ENCODE results near the gene DCTN4. TPM values are rescaled to one million over a fixed set of nuclear protein-coding genes. Genes with fewer than 3 reads are reported as not detected.

The DCTN4 gene
- total RNA-seq, 1 donor from 2014 or later, result 82.4 TPM

DNA sequence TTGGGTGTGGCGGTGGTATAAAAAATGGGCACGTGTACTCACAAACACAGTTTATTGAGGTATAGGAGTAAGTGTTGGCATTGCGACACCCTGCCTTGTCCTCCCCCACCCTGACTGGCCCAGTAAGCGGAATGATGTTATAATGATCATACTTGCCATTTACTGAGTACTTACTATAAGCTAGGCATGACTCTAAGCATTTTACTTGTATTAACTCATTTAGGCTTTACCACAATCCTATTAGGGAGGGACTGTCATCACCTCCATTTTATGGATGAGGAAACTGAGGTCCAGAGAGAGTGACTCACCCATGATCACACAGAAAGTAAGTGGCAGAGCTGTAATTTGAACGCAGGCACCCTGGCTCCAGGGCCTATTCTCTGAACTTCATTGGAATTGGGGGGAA lies 22.0 kb upstream of the DCTN4 start:
- Mint-ChIP-seq H3K27me3 (ENCODE audit: low read depth) (no peaks in the 10 kb centered on the region), H3K4me3 (peak overlapping the region; percentile 96)

DNA sequence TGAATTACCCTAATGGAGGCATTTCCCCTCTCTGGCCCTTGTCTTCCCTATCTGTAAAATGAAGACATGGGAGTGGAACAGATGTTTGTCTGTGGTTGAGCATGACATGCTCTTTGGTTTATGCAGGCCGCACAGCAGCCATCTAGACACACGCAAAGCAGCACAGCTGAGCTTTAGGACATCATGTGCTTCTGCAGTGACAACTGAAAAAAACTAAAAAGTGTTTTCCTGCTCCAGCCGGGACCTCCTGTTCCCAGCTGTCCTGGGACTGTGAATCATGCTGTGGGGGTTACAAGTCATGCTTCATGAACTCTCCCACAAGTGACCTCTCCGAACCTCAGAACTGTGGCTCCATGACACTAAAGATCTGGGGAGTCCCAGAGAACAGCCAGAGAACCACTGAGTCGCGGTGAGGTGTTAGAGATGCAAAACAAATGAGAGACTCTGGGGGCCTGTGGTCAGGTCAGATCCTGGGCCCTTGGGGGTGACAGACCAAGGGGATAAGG lies 21.4 kb upstream of the DCTN4 start:
- no peak for DNase-seq (ENCODE audit: low spot score in 2 of 2, unreplicated experiment in 2 of 2)
- TF ChIP-seq, protein P1, sequence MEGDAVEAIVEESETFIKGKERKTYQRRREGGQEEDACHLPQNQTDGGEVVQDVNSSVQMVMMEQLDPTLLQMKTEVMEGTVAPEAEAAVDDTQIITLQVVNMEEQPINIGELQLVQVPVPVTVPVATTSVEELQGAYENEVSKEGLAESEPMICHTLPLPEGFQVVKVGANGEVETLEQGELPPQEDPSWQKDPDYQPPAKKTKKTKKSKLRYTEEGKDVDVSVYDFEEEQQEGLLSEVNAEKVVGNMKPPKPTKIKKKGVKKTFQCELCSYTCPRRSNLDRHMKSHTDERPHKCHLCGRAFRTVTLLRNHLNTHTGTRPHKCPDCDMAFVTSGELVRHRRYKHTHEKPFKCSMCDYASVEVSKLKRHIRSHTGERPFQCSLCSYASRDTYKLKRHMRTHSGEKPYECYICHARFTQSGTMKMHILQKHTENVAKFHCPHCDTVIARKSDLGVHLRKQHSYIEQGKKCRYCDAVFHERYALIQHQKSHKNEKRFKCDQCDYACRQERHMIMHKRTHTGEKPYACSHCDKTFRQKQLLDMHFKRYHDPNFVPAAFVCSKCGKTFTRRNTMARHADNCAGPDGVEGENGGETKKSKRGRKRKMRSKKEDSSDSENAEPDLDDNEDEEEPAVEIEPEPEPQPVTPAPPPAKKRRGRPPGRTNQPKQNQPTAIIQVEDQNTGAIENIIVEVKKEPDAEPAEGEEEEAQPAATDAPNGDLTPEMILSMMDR (IDR thresholded peaks at IDR 0.05; ENCODE audit: unreplicated experiment), result no peak
- Mint-ChIP-seq H3K27ac (peak overlapping the region; percentile 34), H3K4me3 (peak overlapping the region; percentile 96), H3K27me3 (ENCODE audit: low read depth) (no peaks in the 10 kb centered on the region), H3K36me3 (peaks cover 1% of the 10 kb centered on the region), H3K4me1 (peaks cover 65% of the 10 kb centered on the region), H3K9me3 (peaks cover 1% of the 10 kb centered on the region)

More for the DNA sequence above, 22.0 kb upstream of the DCTN4 start:
- Mint-ChIP-seq H3K27ac (peak overlapping the region; percentile 45), H3K4me1 (peaks cover 64% of the 10 kb centered on the region), H3K9me3 (peaks cover 3% of the 10 kb centered on the region), H3K36me3 (peaks cover 4% of the 10 kb centered on the region)
- TF ChIP-seq, protein P1 (IDR thresholded peaks at IDR 0.05; ENCODE audit: unreplicated experiment), result no peak
- no peak for DNase-seq (ENCODE audit: low spot score in 2 of 2, unreplicated experiment in 2 of 2)

DNA sequence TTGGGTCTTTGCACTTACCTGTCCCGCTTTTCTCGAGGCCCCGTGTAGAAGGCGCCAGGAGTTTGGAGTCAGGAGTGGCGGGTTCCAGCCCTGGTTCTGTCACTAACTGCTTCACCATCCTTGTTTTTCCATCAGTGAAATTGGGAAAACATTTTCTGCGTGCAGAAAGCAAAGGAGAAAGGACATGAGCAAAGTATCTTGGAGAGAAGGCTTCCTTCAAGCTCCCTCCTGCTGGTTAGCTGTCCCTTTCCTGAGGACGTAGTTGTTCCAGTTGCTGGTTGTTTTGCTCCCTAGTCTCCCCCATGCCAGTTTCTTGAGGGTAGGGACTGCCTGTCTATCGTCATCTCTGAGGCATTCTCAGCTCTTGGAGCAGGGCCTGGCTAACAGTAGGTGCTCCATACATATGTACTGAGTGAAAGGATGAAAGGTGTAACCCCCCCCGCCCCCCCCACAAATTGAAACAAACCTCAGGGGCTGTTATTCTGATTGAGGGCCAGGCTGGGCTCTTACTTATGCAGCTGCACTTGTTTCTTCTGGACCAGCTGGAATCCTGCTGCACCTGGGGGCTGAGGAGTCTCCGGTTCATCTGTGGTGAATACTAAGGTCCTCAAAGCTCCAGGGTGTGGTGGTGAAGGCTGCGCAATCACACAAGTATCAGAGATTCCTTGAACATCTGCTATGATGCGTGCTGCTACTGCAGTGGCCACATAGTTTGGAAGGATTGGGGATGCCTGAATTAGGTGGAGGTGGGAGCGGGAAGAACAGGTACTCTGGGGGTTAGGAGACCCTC lies 20.8 kb upstream of the DCTN4 start:
- Mint-ChIP-seq H3K4me1 (peaks cover 63% of the 10 kb centered on the region), H3K36me3 (no peaks in the 10 kb centered on the region), H3K4me3 (peak overlapping the region; percentile 96), H3K27me3 (ENCODE audit: low read depth) (no peaks in the 10 kb centered on the region), H3K27ac (peak overlapping the region; percentile 95), H3K9me3 (no peaks in the 10 kb centered on the region)
- no peak for DNase-seq (ENCODE audit: low spot score in 2 of 2, unreplicated experiment in 2 of 2)
- TF ChIP-seq, protein P1 (IDR thresholded peaks at IDR 0.05; ENCODE audit: unreplicated experiment), result no peak

DNA sequence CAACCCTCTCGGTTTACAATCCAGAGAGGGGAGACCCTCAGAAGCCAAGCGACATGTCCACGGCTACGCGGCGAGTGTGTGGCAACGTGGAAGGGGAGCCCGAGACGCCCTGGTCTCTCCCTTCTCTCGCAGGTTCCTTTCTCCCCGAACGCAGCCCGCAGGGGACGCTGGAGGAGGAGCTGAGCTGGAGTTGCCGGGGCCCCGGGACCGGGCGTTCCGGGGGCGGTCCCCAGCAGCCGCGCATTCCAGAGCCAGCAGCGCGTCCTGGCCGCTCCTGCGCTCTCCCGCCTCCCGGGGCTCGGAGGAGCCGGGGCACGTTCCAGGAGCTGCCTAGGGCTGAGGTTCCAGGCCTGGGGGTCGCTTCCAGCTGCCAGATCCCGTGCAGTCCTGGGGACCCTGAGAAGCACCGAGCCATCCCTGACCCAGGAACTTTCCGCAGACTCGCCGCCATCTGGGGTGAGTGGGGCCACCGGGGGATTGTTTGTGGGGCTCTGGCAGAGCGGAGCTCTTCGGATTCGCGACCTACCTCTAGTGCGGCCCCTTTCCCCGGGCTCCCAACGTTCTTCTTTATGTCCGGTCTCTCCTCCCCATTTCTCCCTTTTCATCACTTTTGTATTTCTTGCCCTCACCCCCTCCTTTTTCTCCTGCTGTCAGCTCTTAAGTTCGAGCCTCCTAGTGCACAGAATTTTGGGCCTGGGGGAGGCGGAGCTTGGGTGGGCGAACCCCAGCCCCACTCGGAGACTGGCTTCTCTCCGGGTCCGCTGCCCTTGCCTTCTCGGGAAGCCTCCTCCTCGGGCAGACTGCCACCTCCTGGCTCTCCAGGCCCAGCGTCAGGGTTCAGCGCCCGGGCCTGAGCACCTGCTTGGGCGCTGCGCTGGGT lies 19.9 kb upstream of the DCTN4 start, which contains the start of gene SMIM3:
TSS of gene SMIM3 (plus strand) at position 241 of the 880 bp plus-strand sequence. CDS start 16,684 bp downstream, outside the sequence.
- no peaks in the 10 kb centered on the region for H3K36me3 Mint-ChIP-seq
- DNase-seq (ENCODE audit: low spot score in 2 of 2, unreplicated experiment in 2 of 2), result peak; percentile 65 to 87

DNA sequence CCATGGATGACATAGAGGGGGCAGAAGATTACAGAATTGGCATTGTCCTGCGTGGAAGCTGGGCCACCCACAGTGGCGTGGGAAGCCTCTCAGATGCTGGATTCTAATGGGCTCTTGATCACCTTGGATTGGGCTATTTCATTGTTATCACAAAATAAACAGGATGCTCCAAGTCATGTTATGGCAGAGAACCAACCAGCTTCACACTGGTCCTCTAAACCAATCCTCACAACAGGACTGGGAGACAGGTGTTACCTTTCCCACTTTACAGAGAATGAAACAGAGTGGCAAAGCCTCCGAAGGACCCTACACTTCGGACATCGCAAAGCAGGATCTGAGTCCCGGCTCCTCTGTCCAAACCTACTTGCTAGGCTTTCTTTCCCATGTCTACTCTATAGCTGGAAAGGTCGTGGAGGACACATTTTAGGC lies 19.3 kb upstream of the DCTN4 start:
- TF ChIP-seq, protein P1 (IDR thresholded peaks at IDR 0.05; ENCODE audit: unreplicated experiment), result no peak
- Mint-ChIP-seq H3K4me1 (peaks cover 49% of the 10 kb centered on the region), H3K36me3 (no peaks in the 10 kb centered on the region), H3K4me3 (peak overlapping the region; percentile 96), H3K9me3 (no peaks in the 10 kb centered on the region), H3K27me3 (ENCODE audit: low read depth) (no peaks in the 10 kb centered on the region), H3K27ac (peak overlapping the region; percentile 92)
- DNase-seq (ENCODE audit: low spot score in 2 of 2, unreplicated experiment in 2 of 2), result no peak

More for the DNA sequence above, 19.9 kb upstream of the DCTN4 start, which contains the start of gene SMIM3:
- H3K27ac Mint-ChIP-seq, result peak within 1 kb of the TSS; percentile 95
- H3K4me1 Mint-ChIP-seq, result peaks cover 55% of the 10 kb centered on the region
- TF ChIP-seq, protein P1 (IDR thresholded peaks at IDR 0.05; ENCODE audit: unreplicated experiment), result no peak
- no peaks in the 10 kb centered on the region for H3K9me3 Mint-ChIP-seq
- no peaks in the 10 kb centered on the region for H3K27me3 Mint-ChIP-seq (ENCODE audit: low read depth)
- peak within 1 kb of the TSS; percentile 96 for H3K4me3 Mint-ChIP-seq
